GM23338 (cell line): ENCODE data around the gene SYCE1L. TPM values are rescaled to one million over a fixed set of nuclear protein-coding genes. Genes with fewer than 3 reads are reported as not detected.
A peak's percentile ranks its signal among the peaks of the same experiment; 100 is the strongest.

Experiments
- ATAC-seq: fragments of 200-7000 bp; cut with Tn5 transposase; 3 replicates; pipeline ENCODE4 v1.9.1; 2020
- DNase-seq: peaks from one replicate; pipeline ENCODE4 v3.0.0-alpha.2; 2015; ENCODE audit warnings: low spot score
- H2AFZ ChIP-seq: fragments of 200-600 bp; sonication (generic); 2 replicates; pipeline ENCODE4 v1.8.0; 2016; ENCODE audit warnings: antibody characterized with exemption, mild to moderate bottlenecking, moderate library complexity
- H3F3A ChIP-seq: fragments of 200-600 bp; sonication (generic); replicated peaks from 2 replicates; pipeline ENCODE4 v1.8.0; 2017; ENCODE audit warnings: antibody characterized with exemption, mixed run types, low read depth
- H3K27ac ChIP-seq: fragments of 200-600 bp; sonication (generic); 2 replicates; pipeline ENCODE4 v1.6.1; 2016; ENCODE audit warnings: low read depth
- H3K27me3 ChIP-seq: fragments of 200-600 bp; sonication (generic); 2 replicates; pipeline ENCODE4 v1.8.0; 2016; ENCODE audit warnings: mild to moderate bottlenecking, mixed run types, moderate library complexity; ENCODE audit not compliant: insufficient read depth
- H3K36me3 ChIP-seq: fragments of 200-600 bp; sonication (generic); 2 replicates; pipeline ENCODE4 v1.8.0; 2016; ENCODE audit warnings: mild to moderate bottlenecking; ENCODE audit not compliant: insufficient read depth
- H3K4me1 ChIP-seq: fragments of 200-600 bp; sonication (generic); 2 replicates; pipeline ENCODE4 v1.8.0; 2016; ENCODE audit warnings: mild to moderate bottlenecking, moderate library complexity; ENCODE audit not compliant: insufficient read depth
- H3K4me2 ChIP-seq: fragments of 200-600 bp; sonication (generic); 2 replicates; pipeline ENCODE4 v1.7.1; 2017; ENCODE audit warnings: mixed run types
- H3K4me3 ChIP-seq: fragments of 200-600 bp; sonication (generic); 2 replicates; pipeline ENCODE4 v1.6.1; 2016; ENCODE audit warnings: mixed run types
- H3K79me2 ChIP-seq: fragments of 200-600 bp; sonication (generic); replicated peaks from 2 replicates; pipeline ENCODE4 v1.8.0; 2017; ENCODE audit warnings: mild to moderate bottlenecking; ENCODE audit not compliant: insufficient read depth
- H3K9me2 ChIP-seq: fragments of 200-600 bp; sonication (generic); 2 replicates; pipeline ENCODE4 v1.8.0; 2017; ENCODE audit not compliant: insufficient read depth
- H4K20me1 ChIP-seq: fragments of 200-600 bp; sonication (generic); replicated peaks from 2 replicates; pipeline ENCODE4 v1.8.0; 2017; ENCODE audit warnings: mild to moderate bottlenecking; ENCODE audit not compliant: insufficient read depth
- H3K27ac Mint-ChIP-seq: 2 replicates; pipeline ENCODE4 v1.8.0; 2020; ENCODE audit warnings: inconsistent platforms, mild to moderate bottlenecking, moderate library complexity, mixed read lengths
- H3K27me3 Mint-ChIP-seq: 3 replicates; pipeline ENCODE4 v1.8.0; 2022; ENCODE audit warnings: low read depth, mild to moderate bottlenecking, moderate library complexity, mixed read lengths, inconsistent platforms; ENCODE audit not compliant: insufficient read depth, poor library complexity
- H3K36me3 Mint-ChIP-seq: 3 replicates; pipeline ENCODE4 v1.8.0; 2021; ENCODE audit warnings: low read depth, mild to moderate bottlenecking, inconsistent platforms, moderate library complexity, mixed read lengths
- H3K4me1 Mint-ChIP-seq: 3 replicates; pipeline ENCODE4 v1.8.0; 2020; ENCODE audit warnings: mild to moderate bottlenecking, inconsistent platforms, mixed read lengths
- H3K4me3 Mint-ChIP-seq: 3 replicates; pipeline ENCODE4 v1.8.0; 2021; ENCODE audit warnings: moderate library complexity, mild to moderate bottlenecking, inconsistent platforms, mixed read lengths
- H3K9me3 Mint-ChIP-seq: 3 replicates; pipeline ENCODE4 v1.8.0; 2020; ENCODE audit warnings: moderate library complexity, mild to moderate bottlenecking, inconsistent platforms, mixed read lengths
- CREB1 ChIP-seq: fragments of 250-450 bp; sonication (Bioruptor Pico); IDR thresholded peaks from 2 replicates; pipeline ENCODE4 v1.5.0; 2020; ENCODE audit warnings: low read depth, mild to moderate bottlenecking, moderate library complexity
- CTCF ChIP-seq, 2 experiments: fragments of 200-600 bp in 1 of 2; sonication (generic) in 1 of 2; conservative IDR thresholded peaks; 2 replicates each; pipeline versions ENCODE4 v1.5.1 to v1.6.1; 2016 to 2017; ENCODE audit warnings: antibody characterized with exemption in 2 of 2, low read depth in 2 of 2, mild to moderate bottlenecking in 2 of 2, moderate library complexity in 1 of 2
- ZNF331 ChIP-seq: fragments of 250-450 bp; sonication (Bioruptor Pico); IDR thresholded peaks from 2 replicates; pipeline ENCODE4 v1.5.0; 2020; ENCODE audit warnings: low read depth, mild to moderate bottlenecking, moderate library complexity
- polyA plus RNA-seq: library from polyadenylated mRNA; unstranded; fragments of >200 nt; fragmentation: Nextera tagmentation; extraction: Ambion mirVana; gene quantifications from 2 replicates; pipeline ENCODE4 v1.2.1, GENCODE V29; 2016
- total RNA-seq: library from RNA; depleted of rRNA; stranded (reverse); fragments of >200 nt; shearing (Covaris generic); gene quantifications from 2 replicates; pipeline ENCODE4 v1.2.3, GENCODE V29; 2014
- TF ChIP-seq, protein P1 (sequence below): fragments of 250-450 bp; sonication (Bioruptor Pico); IDR thresholded peaks from 2 replicates; pipeline ENCODE4 v1.5.0; 2020; ENCODE audit warnings: mild to moderate bottlenecking, moderate library complexity

The SYCE1L gene
- total and polyA plus RNA-seq, 2 experiments from 2014 or later: 3.9 to 5.9 TPM

- Histone ChIP-seq H3K4me1 (peaks cover 36% of the 10 kb centered on the region), H3K4me2 (peak overlapping the region; percentile 46; the same call in 1 of the 2 replicates), H3K4me3 (no peak overlapping the region), H3K27ac (no peak overlapping the region), H3K79me2 (no peaks in the 10 kb centered on the region), H4K20me1 (no peaks in the 10 kb centered on the region), H3K36me3 (no peaks in the 10 kb centered on the region), H3F3A (0 out of 2 replicates have a peak, but pooled peaks cover 4% of the 10 kb centered on the region), H2AFZ (no peak overlapping the region), H3K9me2 (no peaks in the 10 kb centered on the region), H3K27me3 (peaks cover 6% of the 10 kb centered on the region; the same call in 1 of the 2 replicates)
- no peak overlapping the region for H3K4me3 Mint-ChIP-seq
- H3K4me1 Mint-ChIP-seq: peaks cover 31% of the 10 kb centered on the region
- peak overlapping the region; percentile 21; the same call in 1 of the 2 replicates for H3K27ac Mint-ChIP-seq
- H3K27me3 Mint-ChIP-seq: no peaks in the 10 kb centered on the region
- no peaks in the 10 kb centered on the region for H3K9me3 Mint-ChIP-seq
- DNase-seq (peak; percentile 69), ATAC-seq (peak; percentile 50)
- H3K36me3 Mint-ChIP-seq: no peaks in the 10 kb centered on the region
- TF ChIP-seq CREB1 (CRISPR knock-in tag): 0 out of 2 replicates have a peak, but pooled peaks have one; percentile 15
- TF ChIP-seq ZNF331: no peak
Observed at GRCh38 chr16:77234611-77235010, 35.4 kb downstream of the SYCE1L start.

DNA sequence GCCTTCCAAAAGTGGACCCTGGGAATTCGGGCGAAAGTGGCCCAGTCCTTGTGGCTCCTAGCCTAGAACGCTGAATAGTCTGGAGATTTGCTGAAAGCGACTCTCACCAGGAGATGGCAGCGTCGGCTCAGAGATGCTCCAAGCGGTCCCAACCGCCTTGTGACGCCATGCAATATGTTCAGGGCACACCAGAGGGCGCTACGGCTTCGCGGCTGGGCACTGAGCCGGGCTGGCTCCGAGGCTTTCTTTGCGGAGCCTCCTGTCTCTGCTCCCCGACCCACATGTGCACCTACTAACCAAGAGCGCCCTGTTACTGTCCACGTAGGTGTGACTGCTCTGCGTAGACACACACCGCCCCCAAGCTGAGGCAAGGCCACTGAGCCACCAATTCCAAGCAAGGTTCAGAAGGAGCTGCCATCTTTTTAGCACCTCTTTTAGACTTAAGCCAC is 36.9 kb downstream of the SYCE1L start:
- H4K20me1 ChIP-seq: no peaks in the 10 kb centered on the region
- Mint-ChIP-seq H3K36me3 (no peaks in the 10 kb centered on the region), H3K9me3 (no peaks in the 10 kb centered on the region), H3K4me1 (peaks cover 31% of the 10 kb centered on the region), H3K27ac (no peak overlapping the region), H3K27me3 (no peaks in the 10 kb centered on the region), H3K4me3 (no peak overlapping the region)
- H3K79me2 ChIP-seq: no peaks in the 10 kb centered on the region
- 0 out of 2 replicates have a peak overlapping the region, but pooled peaks have one; percentile 83 for H2AFZ ChIP-seq
- H3K36me3 ChIP-seq: no peaks in the 10 kb centered on the region; the same call in 1 of the 2 replicates
- no peak overlapping the region for H3K27ac ChIP-seq
- H3K27me3 ChIP-seq: peaks cover 6% of the 10 kb centered on the region; the same call in 1 of the 2 replicates
- peak; percentile 91 for ATAC-seq
- no peak overlapping the region for H3K4me3 ChIP-seq
- DNase-seq: peak; percentile 93
- TF ChIP-seq, protein P1, sequence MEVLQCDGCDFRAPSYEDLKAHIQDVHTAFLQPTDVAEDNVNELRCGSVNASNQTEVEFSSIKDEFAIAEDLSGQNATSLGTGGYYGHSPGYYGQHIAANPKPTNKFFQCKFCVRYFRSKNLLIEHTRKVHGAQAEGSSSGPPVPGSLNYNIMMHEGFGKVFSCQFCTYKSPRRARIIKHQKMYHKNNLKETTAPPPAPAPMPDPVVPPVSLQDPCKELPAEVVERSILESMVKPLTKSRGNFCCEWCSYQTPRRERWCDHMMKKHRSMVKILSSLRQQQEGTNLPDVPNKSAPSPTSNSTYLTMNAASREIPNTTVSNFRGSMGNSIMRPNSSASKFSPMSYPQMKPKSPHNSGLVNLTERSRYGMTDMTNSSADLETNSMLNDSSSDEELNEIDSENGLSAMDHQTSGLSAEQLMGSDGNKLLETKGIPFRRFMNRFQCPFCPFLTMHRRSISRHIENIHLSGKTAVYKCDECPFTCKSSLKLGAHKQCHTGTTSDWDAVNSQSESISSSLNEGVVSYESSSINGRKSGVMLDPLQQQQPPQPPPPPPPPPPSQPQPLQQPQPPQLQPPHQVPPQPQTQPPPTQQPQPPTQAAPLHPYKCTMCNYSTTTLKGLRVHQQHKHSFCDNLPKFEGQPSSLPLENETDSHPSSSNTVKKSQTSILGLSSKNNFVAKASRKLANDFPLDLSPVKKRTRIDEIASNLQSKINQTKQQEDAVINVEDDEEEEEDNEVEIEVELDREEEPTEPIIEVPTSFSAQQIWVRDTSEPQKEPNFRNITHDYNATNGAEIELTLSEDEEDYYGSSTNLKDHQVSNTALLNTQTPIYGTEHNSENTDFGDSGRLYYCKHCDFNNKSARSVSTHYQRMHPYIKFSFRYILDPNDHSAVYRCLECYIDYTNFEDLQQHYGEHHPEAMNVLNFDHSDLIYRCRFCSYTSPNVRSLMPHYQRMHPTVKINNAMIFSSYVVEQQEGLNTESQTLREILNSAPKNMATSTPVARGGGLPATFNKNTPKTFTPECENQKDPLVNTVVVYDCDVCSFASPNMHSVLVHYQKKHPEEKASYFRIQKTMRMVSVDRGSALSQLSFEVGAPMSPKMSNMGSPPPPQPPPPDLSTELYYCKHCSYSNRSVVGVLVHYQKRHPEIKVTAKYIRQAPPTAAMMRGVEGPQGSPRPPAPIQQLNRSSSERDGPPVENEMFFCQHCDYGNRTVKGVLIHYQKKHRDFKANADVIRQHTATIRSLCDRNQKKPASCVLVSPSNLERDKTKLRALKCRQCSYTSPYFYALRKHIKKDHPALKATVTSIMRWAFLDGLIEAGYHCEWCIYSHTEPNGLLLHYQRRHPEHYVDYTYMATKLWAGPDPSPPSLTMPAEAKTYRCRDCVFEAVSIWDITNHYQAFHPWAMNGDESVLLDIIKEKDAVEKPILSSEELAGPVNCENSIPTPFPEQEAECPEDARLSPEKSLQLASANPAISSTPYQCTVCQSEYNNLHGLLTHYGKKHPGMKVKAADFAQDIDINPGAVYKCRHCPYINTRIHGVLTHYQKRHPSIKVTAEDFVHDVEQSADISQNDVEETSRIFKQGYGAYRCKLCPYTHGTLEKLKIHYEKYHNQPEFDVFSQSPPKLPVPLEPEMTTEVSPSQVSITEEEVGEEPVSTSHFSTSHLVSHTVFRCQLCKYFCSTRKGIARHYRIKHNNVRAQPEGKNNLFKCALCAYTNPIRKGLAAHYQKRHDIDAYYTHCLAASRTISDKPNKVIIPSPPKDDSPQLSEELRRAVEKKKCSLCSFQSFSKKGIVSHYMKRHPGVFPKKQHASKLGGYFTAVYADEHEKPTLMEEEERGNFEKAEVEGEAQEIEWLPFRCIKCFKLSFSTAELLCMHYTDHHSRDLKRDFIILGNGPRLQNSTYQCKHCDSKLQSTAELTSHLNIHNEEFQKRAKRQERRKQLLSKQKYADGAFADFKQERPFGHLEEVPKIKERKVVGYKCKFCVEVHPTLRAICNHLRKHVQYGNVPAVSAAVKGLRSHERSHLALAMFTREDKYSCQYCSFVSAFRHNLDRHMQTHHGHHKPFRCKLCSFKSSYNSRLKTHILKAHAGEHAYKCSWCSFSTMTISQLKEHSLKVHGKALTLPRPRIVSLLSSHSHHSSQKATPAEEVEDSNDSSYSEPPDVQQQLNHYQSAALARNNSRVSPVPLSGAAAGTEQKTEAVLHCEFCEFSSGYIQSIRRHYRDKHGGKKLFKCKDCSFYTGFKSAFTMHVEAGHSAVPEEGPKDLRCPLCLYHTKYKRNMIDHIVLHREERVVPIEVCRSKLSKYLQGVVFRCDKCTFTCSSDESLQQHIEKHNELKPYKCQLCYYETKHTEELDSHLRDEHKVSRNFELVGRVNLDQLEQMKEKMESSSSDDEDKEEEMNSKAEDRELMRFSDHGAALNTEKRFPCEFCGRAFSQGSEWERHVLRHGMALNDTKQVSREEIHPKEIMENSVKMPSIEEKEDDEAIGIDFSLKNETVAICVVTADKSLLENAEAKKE (CRISPR knock-in tag): no peak
- TF ChIP-seq CTCF (conservative IDR thresholded peaks at IDR 0.05; ENCODE audit: low read depth in 2 of 2): peak; percentile 96 to 100
- peak; percentile 76 for TF ChIP-seq CREB1 (CRISPR knock-in tag)
- H3K4me2 ChIP-seq: 0 out of 2 replicates have a peak overlapping the region, but pooled peaks have one; percentile 46
- 0 out of 2 replicates have a peak, but pooled peaks cover 4% of the 10 kb centered on the region for H3F3A ChIP-seq
- H3K4me1 ChIP-seq: peaks cover 36% of the 10 kb centered on the region
- H3K9me2 ChIP-seq: no peaks in the 10 kb centered on the region
